Natural killer cell (primary cell): ENCODE measurements around the gene ZNF519. TPM values are rescaled to one million over a fixed set of nuclear protein-coding genes. Genes with fewer than 3 reads are reported as not detected.
A peak's percentile ranks its signal among the peaks of the same experiment; 100 is the strongest.

Experiments
- ATAC-seq, 3 donors: fragments of 150-1000 bp in 2 of 3; fragments of 200-7000 bp in 1 of 3; cut with Tn5 transposase; 1 replicate in 1 of 3; 2 replicates in 2 of 3; pipeline ENCODE4 v1.10.0; 2021; ENCODE audit warnings: mild to moderate bottlenecking in 2 of 3, moderate library complexity in 2 of 3
- DNase-seq, 2 donors: peaks; one replicate each; pipeline versions ENCODE4 v3.0.0 to v3.0.0-alpha.2; 2013 to 2021; ENCODE audit warnings: mixed read lengths in 1 of 2
- H3K27ac ChIP-seq: one replicate; pipeline ENCODE4 v1.5.1; 2013; ENCODE audit warnings: mild to moderate bottlenecking, low read length
- H3K27me3 ChIP-seq: one replicate; pipeline ENCODE4 v1.6.1; 2013; ENCODE audit warnings: low read length; ENCODE audit not compliant: control insufficient read depth, insufficient read depth
- H3K36me3 ChIP-seq: one replicate; pipeline ENCODE4 v1.6.1; 2013; ENCODE audit warnings: low read length; ENCODE audit not compliant: control insufficient read depth, insufficient read depth
- H3K4me1 ChIP-seq: one replicate; pipeline ENCODE4 v1.6.1; 2013; ENCODE audit warnings: low read length; ENCODE audit not compliant: control insufficient read depth, insufficient read depth
- H3K4me3 ChIP-seq: one replicate; pipeline ENCODE4 v1.5.1; 2013; ENCODE audit warnings: low read length
- H3K9me3 ChIP-seq: one replicate; pipeline ENCODE4 v1.6.1; 2013; ENCODE audit warnings: low read length; ENCODE audit not compliant: control insufficient read depth, insufficient read depth
- H3K27ac Mint-ChIP-seq, 2 donors: one replicate each; pipeline ENCODE4 v1.8.0; 2022; ENCODE audit warnings: mild to moderate bottlenecking in 2 of 2, mixed read lengths in 2 of 2, moderate library complexity in 1 of 2
- H3K27me3 Mint-ChIP-seq, 2 donors: one replicate each; pipeline ENCODE4 v1.8.0; 2022; ENCODE audit warnings: low read depth in 2 of 2, mixed read lengths in 2 of 2
- H3K36me3 Mint-ChIP-seq: one replicate; pipeline ENCODE4 v1.8.0; 2022; ENCODE audit warnings: mixed read lengths
- H3K4me1 Mint-ChIP-seq, 2 donors: one replicate each; pipeline ENCODE4 v1.8.0; 2022; ENCODE audit warnings: mixed read lengths in 2 of 2
- H3K4me3 Mint-ChIP-seq: one replicate; pipeline ENCODE4 v1.8.0; 2022; ENCODE audit warnings: mild to moderate bottlenecking, moderate library complexity, mixed read lengths
- H3K9me3 Mint-ChIP-seq, 2 donors: one replicate each; pipeline ENCODE4 v1.8.0; 2022; ENCODE audit warnings: mixed read lengths in 2 of 2
- WGBS: methylation state at CpG from one replicate; pipeline ENCODE4 v1.1.7; 2013; ENCODE audit warnings: missing lambda C conversion rate; ENCODE audit not compliant: insufficient coverage; 5-methylcytosine and 5-hydroxymethylcytosine counted together
- intact Hi-C: fragments of 100-400 bp; cut with micrococcal nuclease; formaldehyde crosslinking; loops from one replicate; pipeline ENCODE4 v1.14.2; 2022
- total RNA-seq, 4 donors: library from RNA; stranded (reverse); fragments of 120-200 nt in 1 of 4; gene quantifications; one replicate each; pipeline versions ENCODE4 v1.2.3 to v1.2.4, GENCODE V29; 2013 to 2022
- TF ChIP-seq, protein P1 (sequence below): fragments of 200-600 bp; IDR thresholded peaks from one replicate; pipeline ENCODE4 v1.8.0; 2022; ENCODE audit warnings: antibody characterized with exemption

ZNF519 gene
- total RNA-seq, 3 donors from 2014 or later (not counting 1 experiment from before 2014, with no cell fraction given): 7.7 to 11.4 (median 9.8) TPM

DNA sequence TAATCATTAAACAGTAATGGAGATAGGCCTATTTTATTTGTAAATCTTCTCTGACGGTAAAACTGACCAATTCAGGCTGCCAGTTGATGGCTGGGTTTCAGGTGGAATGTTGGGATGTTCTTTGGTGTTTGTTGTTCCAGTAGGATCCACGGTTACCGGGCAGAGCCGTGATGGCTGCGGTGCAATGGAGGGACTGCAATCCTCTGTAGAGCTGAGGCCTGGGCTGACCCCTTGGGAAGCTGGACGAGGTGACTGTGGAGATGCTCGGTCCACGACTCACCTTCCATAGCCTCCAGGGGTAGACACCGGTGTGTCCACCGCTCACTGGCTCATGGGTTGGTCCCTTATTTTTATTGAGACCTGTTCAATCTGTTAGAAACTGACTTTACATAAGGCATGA lies 42.5 kb downstream of the ZNF519 start:
- Histone ChIP-seq H3K36me3 (no peaks in the 10 kb centered on the region), H3K4me3 (no peak overlapping the region), H3K27me3 (no peaks in the 10 kb centered on the region), H3K4me1 (no peaks in the 10 kb centered on the region), H3K9me3 (no peaks in the 10 kb centered on the region), H3K27ac (no peak overlapping the region)
- intact Hi-C loops: no loop called here
- H3K9me3 Mint-ChIP-seq: no peaks in the 10 kb centered on the region
- DNase-seq: no peak
- TF ChIP-seq, protein P1, sequence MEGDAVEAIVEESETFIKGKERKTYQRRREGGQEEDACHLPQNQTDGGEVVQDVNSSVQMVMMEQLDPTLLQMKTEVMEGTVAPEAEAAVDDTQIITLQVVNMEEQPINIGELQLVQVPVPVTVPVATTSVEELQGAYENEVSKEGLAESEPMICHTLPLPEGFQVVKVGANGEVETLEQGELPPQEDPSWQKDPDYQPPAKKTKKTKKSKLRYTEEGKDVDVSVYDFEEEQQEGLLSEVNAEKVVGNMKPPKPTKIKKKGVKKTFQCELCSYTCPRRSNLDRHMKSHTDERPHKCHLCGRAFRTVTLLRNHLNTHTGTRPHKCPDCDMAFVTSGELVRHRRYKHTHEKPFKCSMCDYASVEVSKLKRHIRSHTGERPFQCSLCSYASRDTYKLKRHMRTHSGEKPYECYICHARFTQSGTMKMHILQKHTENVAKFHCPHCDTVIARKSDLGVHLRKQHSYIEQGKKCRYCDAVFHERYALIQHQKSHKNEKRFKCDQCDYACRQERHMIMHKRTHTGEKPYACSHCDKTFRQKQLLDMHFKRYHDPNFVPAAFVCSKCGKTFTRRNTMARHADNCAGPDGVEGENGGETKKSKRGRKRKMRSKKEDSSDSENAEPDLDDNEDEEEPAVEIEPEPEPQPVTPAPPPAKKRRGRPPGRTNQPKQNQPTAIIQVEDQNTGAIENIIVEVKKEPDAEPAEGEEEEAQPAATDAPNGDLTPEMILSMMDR: no peak
- H3K4me3 Mint-ChIP-seq: no peak overlapping the region
- WGBS: 97% methylated on average over 10 of the region's 10 CpGs
- H3K4me1 Mint-ChIP-seq: no peaks in the 10 kb centered on the region
- H3K27me3 Mint-ChIP-seq: no peaks in the 10 kb centered on the region
- ATAC-seq: no peak
- H3K36me3 Mint-ChIP-seq: no peaks in the 10 kb centered on the region
- no peak overlapping the region for H3K27ac Mint-ChIP-seq

DNA sequence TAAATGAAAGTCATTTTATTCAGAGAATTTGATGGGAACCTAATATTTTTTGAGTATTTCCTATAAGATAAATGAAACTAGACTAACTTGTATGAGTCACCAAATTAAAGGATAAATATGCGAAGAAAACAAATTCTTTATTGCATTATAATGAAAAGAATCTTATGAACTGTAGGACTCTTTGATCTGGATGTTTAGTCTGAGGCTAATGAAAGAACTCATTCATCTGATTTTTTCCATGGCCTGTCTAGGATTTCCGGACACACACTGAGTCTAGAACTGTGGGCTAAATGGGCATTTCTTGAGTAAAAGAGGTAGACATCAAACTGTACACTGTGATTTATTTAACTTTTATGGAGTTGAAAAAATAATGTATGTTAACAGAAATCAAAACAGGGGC lies 43.0 kb downstream of the ZNF519 start:
- no peaks in the 10 kb centered on the region for H3K27me3 ChIP-seq
- no peaks in the 10 kb centered on the region for H3K36me3 ChIP-seq
- H3K9me3 ChIP-seq: no peaks in the 10 kb centered on the region
- DNase-seq: no peak
- intact Hi-C loops: no loop called here
- H3K4me3 ChIP-seq: no peak overlapping the region
- no peak for ATAC-seq
- TF ChIP-seq, protein P1: no peak
- H3K27ac ChIP-seq: no peak overlapping the region
- H3K4me1 ChIP-seq: no peaks in the 10 kb centered on the region
- Mint-ChIP-seq H3K27ac (no peak overlapping the region), H3K4me1 (no peaks in the 10 kb centered on the region), H3K27me3 (no peaks in the 10 kb centered on the region), H3K9me3 (no peaks in the 10 kb centered on the region), H3K4me3 (no peak overlapping the region), H3K36me3 (no peaks in the 10 kb centered on the region)
- 100% methylated on average over 1 of the region's 2 CpGs for WGBS

DNA sequence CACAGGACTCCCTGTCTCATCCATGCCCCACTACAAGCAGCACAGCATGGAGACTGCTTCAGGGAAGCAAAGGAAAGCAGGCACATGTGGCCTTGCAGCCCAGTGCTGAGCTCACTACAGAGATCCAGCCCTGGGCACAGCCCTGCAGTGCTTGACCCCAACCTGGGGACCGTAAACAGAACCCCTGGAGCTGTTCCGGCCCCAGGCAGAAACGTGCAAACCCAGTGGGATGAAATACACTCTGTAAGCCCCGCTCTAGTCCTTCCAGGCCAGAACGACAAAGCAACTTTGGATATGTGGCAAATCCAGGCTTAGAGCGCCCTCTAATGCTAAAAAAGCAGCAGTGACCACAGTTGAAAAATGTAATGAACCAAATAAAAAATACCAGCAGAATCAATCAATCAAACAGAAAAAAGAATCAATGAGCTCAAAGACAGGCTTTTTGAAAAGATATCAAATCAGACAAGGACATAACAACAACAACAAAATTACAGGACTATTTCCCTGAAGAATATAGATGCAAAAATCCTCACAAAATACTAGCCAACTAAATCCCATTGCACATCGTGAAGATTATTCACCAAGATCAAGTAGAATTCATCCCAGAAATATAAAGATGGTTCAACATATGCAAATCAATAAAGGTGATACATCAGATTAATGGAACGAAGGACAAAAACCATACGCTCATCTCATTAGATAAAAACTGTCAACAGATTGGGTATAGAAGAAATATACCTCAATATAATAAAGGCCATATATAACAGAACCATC lies 45.6 kb downstream of the ZNF519 start:
- Histone ChIP-seq H3K27ac (no peak overlapping the region), H3K9me3 (no peaks in the 10 kb centered on the region), H3K4me3 (no peak overlapping the region), H3K36me3 (no peaks in the 10 kb centered on the region), H3K4me1 (no peaks in the 10 kb centered on the region), H3K27me3 (no peaks in the 10 kb centered on the region)
- H3K9me3 Mint-ChIP-seq: no peaks in the 10 kb centered on the region
- H3K36me3 Mint-ChIP-seq: no peaks in the 10 kb centered on the region
- intact Hi-C loops: no loop called here
- ATAC-seq (no peak), DNase-seq (peak in 1 of 2 donors; percentile 25)
- H3K4me3 Mint-ChIP-seq: no peak overlapping the region
- TF ChIP-seq, protein P1: no peak
- no peaks in the 10 kb centered on the region for H3K4me1 Mint-ChIP-seq
- H3K27ac Mint-ChIP-seq: no peak overlapping the region
- 25% methylated on average over 6 of the region's 9 CpGs for WGBS
- no peaks in the 10 kb centered on the region for H3K27me3 Mint-ChIP-seq
